Vagina (tissue), 2 donors: ENCODE measurements around the gene RAB3B. TPM values are rescaled to one million over a fixed set of nuclear protein-coding genes. Genes with fewer than 3 reads are reported as not detected.
"Not testable (repeated sequence)": the region's sequence is repeated elsewhere in the genome, so short reads cannot be mapped to it uniquely, and the experiment has no call there.

Source experiments
- DNase-seq, 2 donors: peaks; one replicate each; pipeline ENCODE4 v3.0.0-alpha.2; 2017; ENCODE audit errors: extremely low spot score in 2 of 2
- H3K27ac ChIP-seq: fragments of 200-600 bp; sonication (generic); one replicate; pipeline ENCODE4 v1.5.1; 2019
- H3K27me3 ChIP-seq: fragments of 200-600 bp; sonication (generic); one replicate; pipeline ENCODE4 v1.5.1; 2019
- H3K36me3 ChIP-seq, 2 donors: fragments of 200-600 bp; sonication (generic); one replicate each; pipeline ENCODE4 v1.5.1; 2017 to 2019
- H3K4me1 ChIP-seq: fragments of 200-600 bp; sonication (generic); one replicate; pipeline ENCODE4 v1.5.1; 2019
- H3K4me3 ChIP-seq, 2 donors: fragments of 200-600 bp; sonication (generic); 1 replicate in 1 of 2; 2 replicates in 1 of 2; pipeline ENCODE4 v1.5.1; 2016 to 2019
- H3K9me3 ChIP-seq: fragments of 200-600 bp; sonication (generic); one replicate; pipeline ENCODE4 v1.5.1; 2019
- POLR2A ChIP-seq, 2 donors: fragments of 450-650 bp; IDR thresholded peaks; one replicate each; pipeline ENCODE4 v1.6.1; 2017; ENCODE audit warnings: antibody characterized with exemption in 2 of 2, mild to moderate bottlenecking in 2 of 2, moderate library complexity in 2 of 2
- POLR2AphosphoS5 ChIP-seq, 2 donors: sonication (generic); formaldehyde crosslinking; IDR thresholded peaks; one replicate each; pipeline ENCODE4 v1.9.0; 2017; ENCODE audit warnings: antibody characterized with exemption in 2 of 2, mild to moderate bottlenecking in 2 of 2, low read depth in 1 of 2; ENCODE audit not compliant: insufficient read depth in 1 of 2
- intact Hi-C: fragments of 100-400 bp; cut with DNase I; formaldehyde crosslinking; loops from one replicate; pipeline ENCODE4 v1.15.1; 2023
- total RNA-seq: library from RNA; depleted of rRNA; stranded (reverse); fragments of >200 nt; gene quantifications from one replicate; pipeline ENCODE4 v1.2.3, GENCODE V29; 2016
- TF ChIP-seq, protein P1 (sequence below), 3 experiments: fragments of 450-650 bp in 2 of 3; fragments of 200-600 bp in 1 of 3; sonication (generic) in 1 of 3; IDR thresholded peaks; one replicate each; pipeline ENCODE4 v1.5.1; 2017 to 2019; ENCODE audit warnings: antibody characterized with exemption in 3 of 3, mild to moderate bottlenecking in 2 of 3, moderate library complexity in 2 of 3

Gene RAB3B
- total RNA-seq, 1 donor from 2014 or later: 2.0 TPM

DNA sequence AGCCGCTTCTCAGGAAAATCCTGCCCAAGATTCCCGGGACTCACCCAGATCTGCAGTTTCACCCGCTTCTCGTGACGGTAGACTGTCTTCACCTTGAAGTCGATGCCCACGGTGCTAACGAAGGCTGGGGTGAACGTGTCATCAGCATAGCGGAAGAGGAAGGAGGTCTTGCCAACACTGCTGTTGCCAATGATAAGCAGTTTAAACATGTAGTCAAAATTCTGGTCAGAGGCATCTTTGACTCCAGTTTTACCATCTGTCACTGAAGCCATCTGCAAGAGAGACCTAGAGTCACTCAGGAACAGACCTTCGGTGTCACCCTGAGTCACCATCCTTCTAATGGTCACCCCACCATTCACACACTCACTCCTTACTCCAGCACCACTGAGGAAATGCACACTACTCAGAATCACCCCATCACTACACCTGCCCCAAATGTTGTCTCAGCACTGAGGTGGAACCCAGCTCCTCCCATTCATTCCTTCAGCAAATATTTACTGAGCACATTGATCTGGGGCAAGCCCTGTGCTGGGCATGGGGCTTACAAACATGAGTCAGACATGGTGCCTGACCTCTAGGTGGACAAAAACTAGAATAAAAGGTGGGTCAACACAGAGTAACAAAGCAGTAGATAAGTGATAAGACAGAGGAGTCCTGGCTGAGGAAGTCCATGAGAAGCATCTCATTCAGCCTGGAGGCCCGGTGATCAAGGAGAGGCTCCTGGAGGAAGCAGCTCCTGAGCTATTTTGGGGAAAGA, 13.5 kb downstream of the RAB3B start:
- TF ChIP-seq POLR2AphosphoS5 (IDR thresholded peaks at IDR 0.05; ENCODE audit: insufficient read depth in 1 of 2, low read depth in 1 of 2) (no peak), POLR2A (IDR thresholded peaks at IDR 0.05) (no peak)
- TF ChIP-seq, protein P1, sequence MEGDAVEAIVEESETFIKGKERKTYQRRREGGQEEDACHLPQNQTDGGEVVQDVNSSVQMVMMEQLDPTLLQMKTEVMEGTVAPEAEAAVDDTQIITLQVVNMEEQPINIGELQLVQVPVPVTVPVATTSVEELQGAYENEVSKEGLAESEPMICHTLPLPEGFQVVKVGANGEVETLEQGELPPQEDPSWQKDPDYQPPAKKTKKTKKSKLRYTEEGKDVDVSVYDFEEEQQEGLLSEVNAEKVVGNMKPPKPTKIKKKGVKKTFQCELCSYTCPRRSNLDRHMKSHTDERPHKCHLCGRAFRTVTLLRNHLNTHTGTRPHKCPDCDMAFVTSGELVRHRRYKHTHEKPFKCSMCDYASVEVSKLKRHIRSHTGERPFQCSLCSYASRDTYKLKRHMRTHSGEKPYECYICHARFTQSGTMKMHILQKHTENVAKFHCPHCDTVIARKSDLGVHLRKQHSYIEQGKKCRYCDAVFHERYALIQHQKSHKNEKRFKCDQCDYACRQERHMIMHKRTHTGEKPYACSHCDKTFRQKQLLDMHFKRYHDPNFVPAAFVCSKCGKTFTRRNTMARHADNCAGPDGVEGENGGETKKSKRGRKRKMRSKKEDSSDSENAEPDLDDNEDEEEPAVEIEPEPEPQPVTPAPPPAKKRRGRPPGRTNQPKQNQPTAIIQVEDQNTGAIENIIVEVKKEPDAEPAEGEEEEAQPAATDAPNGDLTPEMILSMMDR (IDR thresholded peaks at IDR 0.05): no peak
- Histone ChIP-seq H3K4me1 (no peaks in the 10 kb centered on the region), H3K27ac (no peak overlapping the region), H3K4me3 (no peak overlapping the region), H3K36me3 (no peaks in the 10 kb centered on the region), H3K9me3 (no peaks in the 10 kb centered on the region), H3K27me3 (no peaks in the 10 kb centered on the region)
- DNase-seq: no peak
- intact Hi-C loops: no loop called here

DNA sequence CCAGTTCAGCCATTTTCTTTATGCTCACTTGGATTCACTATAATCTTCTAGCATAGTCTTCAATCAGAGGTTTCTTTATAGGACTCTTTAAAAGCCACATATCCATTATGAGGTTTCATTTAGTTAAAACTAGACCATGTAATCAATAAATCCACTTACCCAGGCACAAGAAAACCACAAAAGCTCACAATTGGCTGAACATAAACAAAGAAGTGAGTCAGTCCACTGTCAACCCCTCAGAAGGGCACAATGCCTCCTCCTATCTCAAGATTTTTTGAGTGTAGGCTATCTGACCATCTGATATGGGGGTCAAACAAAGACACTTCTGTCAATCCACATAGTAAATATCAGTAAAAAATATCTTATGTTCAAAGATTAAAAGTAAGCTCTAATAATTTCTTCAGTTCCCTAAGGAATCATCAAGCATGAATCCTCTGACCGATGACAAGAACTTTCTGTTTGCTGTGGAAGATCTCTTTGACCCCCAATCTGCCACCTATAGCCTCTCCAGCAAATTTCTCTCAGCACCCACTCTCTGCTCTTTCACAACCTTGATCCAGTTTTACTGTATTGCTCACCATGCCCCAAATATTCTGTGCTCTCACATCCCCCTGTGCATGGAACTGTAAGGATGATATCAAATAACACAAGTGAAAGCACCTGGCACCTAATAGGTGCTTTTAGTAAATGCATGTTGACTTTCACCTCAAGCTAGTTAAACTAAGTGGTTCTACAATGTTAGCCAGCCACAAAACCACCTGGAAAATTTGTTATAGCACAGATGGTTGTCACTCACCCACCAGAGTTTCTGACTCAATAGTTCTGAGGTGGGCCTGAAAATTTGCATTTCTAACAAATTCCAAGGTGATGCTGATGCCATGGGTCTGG, 16.7 kb downstream of the RAB3B start:
- Histone ChIP-seq H3K4me1 (no peaks in the 10 kb centered on the region), H3K9me3 (no peaks in the 10 kb centered on the region), H3K27ac (no peak overlapping the region), H3K27me3 (no peaks in the 10 kb centered on the region), H3K36me3 (no peaks in the 10 kb centered on the region), H3K4me3 (no peak overlapping the region)
- TF ChIP-seq POLR2AphosphoS5 (IDR thresholded peaks at IDR 0.05; ENCODE audit: insufficient read depth in 1 of 2, low read depth in 1 of 2): no peak
- intact Hi-C loops: no loop called here
- DNase-seq: no peak

DNA sequence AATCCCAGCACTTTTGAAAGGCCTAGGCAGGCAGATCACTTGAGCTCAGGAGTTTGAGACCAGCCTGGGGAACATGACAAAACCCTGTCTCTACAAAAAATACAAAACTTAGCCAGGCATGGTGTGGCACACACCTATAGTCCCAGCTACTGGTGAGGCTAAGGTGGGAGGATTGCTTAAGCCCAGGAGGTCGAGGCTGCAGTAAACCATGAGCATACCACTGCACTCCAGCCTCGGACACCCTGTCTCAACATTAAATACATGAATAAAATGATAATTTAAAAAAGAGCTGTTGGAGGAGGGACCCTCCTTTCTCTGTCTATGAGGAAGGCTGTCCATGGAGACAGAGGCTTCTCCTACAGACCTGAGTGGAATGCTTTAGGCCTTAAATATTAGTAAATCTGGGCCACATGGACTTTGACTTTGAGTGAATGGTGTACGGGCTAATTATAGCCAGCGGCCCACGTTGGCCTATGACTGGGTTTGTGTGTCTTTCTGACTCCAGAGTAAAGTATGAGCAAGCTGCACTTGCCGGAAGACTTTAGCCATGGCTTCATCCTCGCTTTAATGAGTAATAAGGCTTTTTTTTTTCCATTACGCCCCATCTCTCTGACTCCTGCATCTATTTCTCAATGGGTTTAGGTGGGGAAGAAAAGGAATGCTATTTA, 21.3 kb downstream of the RAB3B start:
- Histone ChIP-seq H3K4me1 (no peaks in the 10 kb centered on the region), H3K36me3 (no peaks in the 10 kb centered on the region), H3K27ac (no peak overlapping the region), H3K9me3 (no peaks in the 10 kb centered on the region), H3K4me3 (no peak overlapping the region), H3K27me3 (no peaks in the 10 kb centered on the region)
- no peak for TF ChIP-seq POLR2AphosphoS5 (IDR thresholded peaks at IDR 0.05; ENCODE audit: insufficient read depth in 1 of 2, low read depth in 1 of 2)
- TF ChIP-seq, protein P1 (IDR thresholded peaks at IDR 0.05): no peak
- TF ChIP-seq POLR2A (IDR thresholded peaks at IDR 0.05): no peak
- DNase-seq: no peak
- intact Hi-C loops: no loop called here

DNA sequence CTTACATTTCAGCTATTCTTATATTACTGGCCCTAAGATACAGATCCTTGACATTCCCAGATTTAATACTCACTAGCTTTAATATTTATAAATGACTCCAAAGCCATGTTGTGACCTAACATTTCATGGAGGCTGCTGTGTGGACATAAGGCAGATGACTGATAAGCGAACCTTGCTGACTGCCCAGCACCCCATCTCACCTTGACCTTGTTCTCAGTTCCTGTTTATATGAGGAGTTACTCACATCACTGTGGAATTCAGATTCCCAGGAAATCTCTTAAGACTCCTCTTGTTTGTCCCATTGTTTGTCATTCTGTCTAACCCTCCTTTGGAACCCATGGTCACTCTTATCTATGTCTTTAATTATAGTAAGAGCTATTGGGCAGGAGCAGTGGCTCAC, 21.9 kb downstream of the RAB3B start:
- DNase-seq: no peak
- H3K27ac ChIP-seq: no peak overlapping the region
- H3K4me1 ChIP-seq: no peaks in the 10 kb centered on the region
- H3K4me3 ChIP-seq: no peak overlapping the region
- TF ChIP-seq POLR2A (IDR thresholded peaks at IDR 0.05): no peak
- no peak for TF ChIP-seq POLR2AphosphoS5 (IDR thresholded peaks at IDR 0.05; ENCODE audit: insufficient read depth in 1 of 2, low read depth in 1 of 2)
- TF ChIP-seq, protein P1 (IDR thresholded peaks at IDR 0.05): no peak
- no peaks in the 10 kb centered on the region for H3K27me3 ChIP-seq
- H3K36me3 ChIP-seq: no peaks in the 10 kb centered on the region
- H3K9me3 ChIP-seq: no peaks in the 10 kb centered on the region
- intact Hi-C loops: no loop called here

DNA sequence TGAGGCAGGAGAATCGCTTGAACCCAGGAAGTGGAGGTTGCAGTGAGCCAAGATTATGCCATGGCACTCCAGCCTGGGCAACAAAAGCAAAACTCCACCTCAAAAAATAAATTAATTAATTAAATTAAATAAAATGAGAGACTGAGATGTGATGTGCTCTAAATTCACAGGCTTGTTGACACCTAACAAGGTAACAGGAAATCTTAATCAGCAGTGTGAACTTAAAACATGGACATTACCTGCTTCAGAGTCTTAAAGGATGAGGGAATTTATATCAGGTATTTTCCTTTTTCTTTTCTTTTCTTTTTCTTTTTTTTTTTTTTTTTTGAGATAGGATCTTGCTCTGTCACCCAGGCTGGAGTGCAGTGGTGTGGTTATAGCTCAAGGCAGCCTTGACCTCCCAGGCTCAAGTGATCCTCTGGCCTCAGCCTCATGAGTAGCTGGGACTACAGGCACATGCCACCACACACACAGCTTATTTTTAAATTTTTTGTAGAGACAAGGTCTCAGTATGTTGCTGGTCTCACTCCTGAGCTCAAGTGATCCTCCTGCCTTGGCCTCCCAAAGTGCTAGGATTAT, 23.2 kb downstream of the RAB3B start:
- H3K36me3 ChIP-seq, H3K4me3 ChIP-seq, DNase-seq, H3K4me1 ChIP-seq, H3K27ac ChIP-seq, H3K27me3 ChIP-seq, intact Hi-C loops, H3K9me3 ChIP-seq: not testable (repeated sequence)
